HG03108 (cell line): ENCODE measurements around the gene MAP2K7.
A peak's percentile ranks its signal among the peaks of the same experiment; 100 is the strongest.
"Not testable (repeated sequence)": the region's sequence is repeated elsewhere in the genome, so short reads cannot be mapped to it uniquely, and the experiment has no call there.

Source experiments
- ATAC-seq: cut with Tn5 transposase; IDR thresholded peaks from one replicate; pipeline ENCODE4 v1.9.1; 2021; ENCODE audit warnings: moderate library complexity; ENCODE audit not compliant: unreplicated experiment

Gene MAP2K7

DNA sequence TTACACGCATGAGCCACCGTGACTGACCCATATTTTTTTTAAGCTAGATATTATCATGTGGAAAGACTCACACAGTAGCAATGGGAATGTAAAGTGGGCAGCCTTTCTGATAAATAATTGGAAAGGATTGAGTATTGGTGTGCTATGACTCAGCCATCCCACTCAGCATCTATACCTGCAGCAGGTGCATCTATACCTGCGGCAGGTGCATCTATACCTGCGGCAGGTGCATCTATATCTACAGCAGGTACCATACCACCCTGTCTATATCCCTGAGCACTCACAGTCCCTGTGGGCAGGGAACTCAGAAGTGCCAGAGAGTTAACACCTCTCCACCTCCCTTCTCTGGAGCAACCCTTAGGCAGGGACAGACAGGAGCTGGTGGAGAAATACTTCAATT is 20.6 kb upstream of the MAP2K7 start:
- no peak for ATAC-seq

DNA sequence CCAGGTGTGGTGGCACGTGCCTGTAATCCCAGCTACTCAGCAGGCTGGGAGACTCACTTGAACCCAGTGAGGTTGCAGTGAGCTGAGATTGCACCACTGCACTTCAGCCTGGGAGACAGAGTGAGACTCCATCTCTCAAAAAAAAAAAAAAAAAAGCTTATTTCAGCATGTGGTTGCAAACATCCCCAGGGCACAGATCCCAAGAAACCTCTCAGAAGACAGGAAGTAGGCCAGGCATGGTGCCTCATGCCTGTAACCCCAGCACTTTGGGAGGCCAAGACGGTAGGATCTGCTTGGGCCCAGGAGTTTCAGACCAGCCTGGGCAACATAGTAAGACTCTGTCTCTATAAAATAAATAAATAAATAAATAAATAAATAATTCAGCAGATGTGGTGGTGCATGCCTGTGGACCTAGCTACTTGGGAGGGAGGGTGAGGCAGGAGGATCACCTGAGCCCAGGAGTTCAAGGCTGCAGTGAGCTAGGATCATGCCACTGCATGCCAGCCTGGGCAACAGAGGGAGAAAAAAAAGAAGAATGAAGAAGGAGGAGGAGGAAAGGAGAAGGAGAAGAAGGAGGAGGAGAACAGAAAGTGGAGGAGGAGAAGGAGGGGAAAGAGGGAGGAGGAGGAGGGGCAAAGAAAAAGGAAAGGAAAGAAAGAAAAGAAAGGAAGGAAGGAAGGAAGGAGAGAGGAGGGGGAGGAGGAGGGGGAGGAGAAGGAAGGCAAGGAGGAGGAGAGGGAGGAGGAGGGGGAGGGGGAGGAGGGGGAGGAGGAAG is 19.7 kb upstream of the MAP2K7 start:
- no peak for ATAC-seq

GRCh38 chr19:7885818-7886217 is 17.9 kb upstream of the MAP2K7 start:
- no peak for ATAC-seq

GRCh38 chr19:7887408-7888144 is 16.1 kb upstream of the MAP2K7 start:
- ATAC-seq = no peak

DNA sequence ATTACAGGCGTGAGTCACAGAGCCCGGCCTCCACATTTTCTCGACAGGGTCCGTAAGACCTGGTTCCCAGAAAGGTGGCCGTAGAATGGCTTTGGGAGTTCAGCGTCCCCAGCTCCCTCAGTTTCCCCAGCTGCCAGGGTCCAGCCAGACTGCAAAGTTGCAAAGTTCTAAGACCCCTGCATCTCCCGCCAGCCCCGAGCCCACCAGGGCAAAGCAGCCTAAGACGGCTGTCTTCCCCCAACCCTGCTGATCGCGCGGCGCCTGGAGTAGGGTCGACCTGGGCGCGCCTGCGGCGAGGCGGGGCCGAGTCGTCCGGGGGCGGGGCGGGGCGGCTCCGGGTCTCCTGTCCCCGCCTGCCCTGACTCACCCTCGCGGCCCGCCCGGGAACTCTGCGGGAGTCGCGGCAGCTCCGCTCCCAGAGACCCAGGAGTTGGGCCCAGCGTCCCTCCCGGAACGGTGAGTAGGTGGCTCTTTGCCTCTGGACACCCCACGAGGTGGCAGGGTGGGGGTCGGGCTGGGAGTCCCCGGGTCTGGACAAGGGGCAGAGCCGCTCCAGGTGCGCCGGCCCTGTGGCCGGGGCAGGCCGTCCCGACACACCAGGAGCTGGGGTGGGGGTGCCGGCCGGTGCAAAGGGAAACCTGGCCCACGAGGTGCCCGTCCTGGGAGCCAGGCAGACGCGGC is 15.4 kb upstream of the MAP2K7 start, which contains the start of gene LRRC8E:
Gene LRRC8E, plus strand, starts transcription at position 366 of the 681 bp plus-strand sequence. CDS start 7,094 bp downstream, outside the sequence.
- ATAC-seq = no peak

DNA sequence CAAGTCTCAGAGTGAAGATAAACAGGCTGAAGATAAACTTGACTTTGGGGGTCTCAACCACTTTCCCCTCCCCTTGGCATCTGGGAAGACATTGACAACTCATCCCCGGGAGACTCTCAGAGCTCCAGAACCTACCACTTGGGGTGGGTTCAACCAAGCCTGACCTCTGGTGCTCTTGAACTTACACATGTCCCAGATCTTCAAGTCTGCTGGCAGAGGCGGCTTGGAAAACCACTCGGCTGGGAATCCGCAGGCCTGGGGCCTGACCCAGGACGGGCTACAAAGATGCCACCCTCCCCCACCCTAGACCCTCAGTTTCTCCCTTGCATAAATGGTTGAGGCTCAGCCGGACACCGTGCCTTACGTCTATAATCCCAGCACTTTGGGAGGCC is 14.9 kb upstream of the MAP2K7 start:
- ATAC-seq = no peak

- not testable (repeated sequence) for ATAC-seq
Measured at GRCh38 chr19:7893362-7894101, 10.1 kb upstream of the MAP2K7 start.

DNA sequence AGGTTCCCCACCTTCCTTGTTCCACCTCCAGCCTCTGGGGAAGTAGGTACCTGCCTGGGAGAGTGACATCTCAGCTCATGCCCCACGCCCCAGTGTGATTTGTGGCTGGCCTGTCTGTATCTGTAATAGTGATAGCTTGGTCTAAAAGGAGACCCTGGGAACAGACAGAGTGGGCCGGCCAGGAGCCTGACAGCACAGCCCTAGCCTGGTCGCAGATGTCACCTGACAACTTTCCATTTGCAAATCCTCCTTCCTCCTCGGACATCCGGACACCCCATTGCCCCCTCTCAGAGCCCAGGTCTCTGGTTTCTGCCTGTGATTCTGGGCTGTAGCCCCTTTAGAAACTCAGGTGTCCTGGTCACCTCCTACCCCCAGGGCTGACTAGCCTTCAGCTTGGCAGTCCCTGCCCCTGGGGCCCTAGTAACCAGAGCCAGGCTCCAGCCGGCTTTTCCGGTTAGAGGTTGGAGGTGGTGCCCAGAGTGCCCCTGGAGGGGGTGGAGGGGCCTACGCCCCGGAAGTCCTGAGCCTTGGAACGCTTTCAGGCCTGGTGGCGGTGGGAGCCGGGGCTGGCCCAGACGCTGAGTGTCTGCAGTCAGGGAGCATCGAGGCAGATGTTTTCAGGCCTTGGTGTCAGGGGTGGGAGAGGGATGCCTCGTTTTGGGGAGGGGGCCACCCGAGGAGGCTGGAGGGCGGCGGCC is 8.9 kb upstream of the MAP2K7 start:
- ATAC-seq = no peak

DNA sequence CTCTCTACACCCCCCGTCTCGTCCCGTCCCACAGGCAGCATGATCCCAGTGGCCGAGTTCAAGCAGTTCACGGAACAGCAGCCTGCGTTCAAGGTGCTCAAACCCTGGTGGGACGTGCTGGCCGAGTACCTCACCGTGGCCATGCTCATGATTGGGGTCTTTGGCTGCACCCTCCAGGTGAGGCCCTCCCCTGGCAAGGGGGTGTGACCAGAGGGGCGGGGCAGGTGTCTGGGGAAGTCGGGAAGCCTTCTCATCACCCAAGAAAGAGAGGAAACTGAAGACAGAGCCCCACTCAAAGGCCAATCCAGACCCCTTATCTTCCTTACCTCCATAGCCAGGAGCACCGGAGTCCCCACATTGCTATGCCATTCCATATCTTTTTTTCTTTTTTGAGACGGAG is 8.1 kb upstream of the MAP2K7 start:
- ATAC-seq = no peak

DNA sequence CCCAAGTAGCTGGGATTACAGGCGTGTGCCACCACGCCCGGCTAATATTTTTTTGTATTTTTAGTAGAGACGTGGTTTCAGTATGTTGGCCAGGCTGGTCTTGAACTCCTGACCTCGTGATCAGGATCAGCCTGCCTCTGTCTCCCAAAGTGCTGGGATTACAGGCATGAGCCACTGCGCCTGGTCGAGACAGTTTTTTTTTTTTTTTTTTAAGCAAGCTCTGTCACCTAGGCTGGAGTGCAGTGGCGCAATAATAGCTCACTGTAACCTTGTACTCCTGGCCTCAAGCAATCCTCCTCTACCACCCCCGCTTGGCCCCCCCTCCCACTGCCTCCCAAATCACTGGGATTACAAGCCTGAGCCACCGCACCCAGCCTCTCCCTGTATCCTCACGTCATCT is 6.4 kb upstream of the MAP2K7 start:
- no peak for ATAC-seq

DNA sequence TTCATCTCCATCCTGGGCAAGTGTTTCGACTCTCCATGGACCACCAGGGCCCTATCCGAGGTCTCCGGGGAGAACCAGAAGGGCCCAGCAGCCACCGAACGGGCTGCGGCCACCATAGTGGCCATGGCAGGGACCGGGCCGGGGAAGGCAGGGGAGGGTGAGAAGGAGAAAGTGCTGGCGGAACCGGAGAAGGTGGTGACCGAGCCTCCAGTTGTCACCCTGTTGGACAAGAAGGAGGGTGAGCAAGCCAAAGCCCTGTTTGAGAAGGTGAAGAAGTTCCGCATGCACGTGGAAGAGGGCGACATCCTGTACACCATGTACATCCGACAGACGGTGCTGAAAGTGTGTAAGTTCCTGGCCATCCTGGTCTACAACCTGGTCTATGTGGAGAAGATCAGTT is 4.7 kb upstream of the MAP2K7 start:
- no peak for ATAC-seq

DNA sequence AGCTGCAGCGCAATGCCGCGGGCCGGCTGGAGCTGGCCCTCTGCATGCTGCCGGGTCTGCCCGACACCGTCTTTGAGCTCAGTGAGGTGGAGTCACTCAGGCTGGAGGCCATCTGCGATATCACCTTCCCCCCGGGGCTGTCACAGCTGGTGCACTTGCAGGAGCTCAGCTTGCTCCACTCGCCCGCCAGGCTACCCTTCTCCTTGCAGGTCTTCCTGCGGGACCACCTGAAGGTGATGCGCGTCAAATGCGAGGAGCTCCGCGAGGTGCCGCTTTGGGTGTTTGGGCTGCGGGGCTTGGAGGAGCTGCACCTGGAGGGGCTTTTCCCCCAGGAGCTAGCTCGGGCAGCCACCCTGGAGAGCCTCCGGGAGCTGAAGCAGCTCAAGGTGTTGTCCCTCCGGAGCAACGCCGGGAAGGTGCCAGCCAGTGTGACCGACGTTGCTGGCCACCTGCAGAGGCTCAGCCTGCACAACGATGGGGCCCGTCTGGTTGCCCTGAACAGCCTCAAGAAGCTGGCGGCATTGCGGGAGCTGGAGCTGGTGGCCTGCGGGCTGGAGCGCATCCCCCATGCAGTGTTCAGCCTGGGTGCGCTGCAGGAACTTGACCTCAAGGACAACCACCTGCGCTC is 3.8 kb upstream of the MAP2K7 start:
- ATAC-seq = no peak

DNA sequence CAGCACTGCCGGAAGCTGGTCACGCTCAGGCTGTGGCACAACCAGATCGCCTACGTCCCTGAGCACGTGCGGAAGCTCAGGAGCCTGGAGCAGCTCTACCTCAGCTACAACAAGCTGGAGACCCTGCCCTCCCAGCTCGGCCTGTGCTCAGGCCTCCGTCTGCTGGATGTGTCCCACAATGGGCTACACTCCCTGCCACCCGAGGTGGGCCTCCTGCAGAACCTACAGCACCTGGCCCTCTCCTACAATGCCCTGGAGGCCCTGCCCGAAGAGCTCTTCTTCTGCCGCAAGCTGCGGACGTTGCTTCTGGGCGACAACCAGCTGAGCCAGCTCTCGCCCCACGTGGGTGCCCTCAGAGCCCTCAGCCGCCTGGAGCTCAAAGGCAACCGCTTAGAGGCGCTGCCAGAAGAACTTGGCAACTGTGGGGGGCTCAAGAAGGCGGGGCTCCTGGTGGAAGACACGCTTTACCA is 3.2 kb upstream of the MAP2K7 start:
- ATAC-seq = no peak

DNA sequence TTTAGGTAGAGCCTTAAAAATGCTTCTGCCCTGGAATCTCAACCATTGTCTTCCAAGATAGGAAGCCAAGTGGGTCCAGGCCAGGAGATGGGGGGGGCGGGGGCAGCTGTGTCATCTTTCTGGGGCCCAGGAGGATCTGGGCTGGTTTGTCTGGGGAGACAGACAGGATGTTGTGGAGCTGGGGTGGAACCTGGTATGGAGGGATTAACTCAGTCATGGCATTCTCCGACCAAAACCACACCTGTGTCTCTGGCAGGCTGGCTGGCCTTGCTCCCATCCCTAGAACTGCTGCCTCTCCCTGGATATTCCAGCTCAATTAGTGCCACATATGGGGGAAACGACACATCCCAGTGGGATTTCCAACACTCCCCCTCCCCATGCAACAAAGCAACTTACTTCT is 2.7 kb upstream of the MAP2K7 start:
- ATAC-seq = no peak

- ATAC-seq = no peak
Measured at GRCh38 chr19:7901337-7901736, 2.3 kb upstream of the MAP2K7 start.

GRCh38 chr19:7902796-7903243 is 857 bp upstream of the MAP2K7 start:
- no peak for ATAC-seq

GRCh38 chr19:7904074-7905020 is 670 bp downstream of the MAP2K7 start:
- peak; percentile 20 for ATAC-seq

GRCh38 chr19:7905268-7905667 is 1.6 kb downstream of the MAP2K7 start:
- ATAC-seq = no peak

DNA sequence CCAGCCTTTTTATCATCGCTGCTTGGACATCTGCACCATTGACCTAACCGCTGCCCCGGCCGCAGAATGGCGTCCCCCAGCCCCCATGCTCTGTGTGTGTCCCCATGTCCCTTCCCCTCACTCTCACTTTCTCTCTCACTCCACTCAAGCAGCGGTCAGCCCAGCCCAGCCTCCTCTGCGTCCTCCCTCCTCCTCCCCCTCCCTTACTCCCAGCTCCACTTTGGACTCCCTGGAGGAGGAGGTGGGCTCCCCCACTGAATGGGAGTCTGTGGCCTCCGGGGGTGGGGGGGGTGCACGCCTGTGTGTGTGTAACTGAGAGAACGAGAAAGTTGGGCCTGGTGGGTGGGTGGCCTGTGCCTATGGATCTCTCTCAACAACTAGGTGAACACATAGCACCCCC is 2.2 kb downstream of the MAP2K7 start:
- no peak for ATAC-seq
